H9 (cell line): ENCODE results near the gene DAPK1. TPM values are rescaled to one million over a fixed set of nuclear protein-coding genes. Genes with fewer than 3 reads are reported as not detected.

Experiments
- DNase-seq: peaks from one replicate; pipeline ENCODE4 v3.0.0-alpha.2; 2017
- H2AFZ ChIP-seq: one replicate; pipeline ENCODE4 v1.6.1; 2013; ENCODE audit warnings: mild to moderate bottlenecking, low read length, control low read depth, moderate library complexity
- H2AK5ac ChIP-seq: 2 replicates; pipeline ENCODE4 v1.6.1; 2013; ENCODE audit warnings: low read length, control low read depth, mixed read lengths; ENCODE audit not compliant: insufficient read length
- H2BK120ac ChIP-seq: one replicate; pipeline ENCODE4 v1.6.1; 2013; ENCODE audit warnings: low read depth, mild to moderate bottlenecking, low read length, control low read depth, inconsistent platforms; ENCODE audit not compliant: poor library complexity, severe bottlenecking
- H2BK12ac ChIP-seq: 2 replicates; pipeline ENCODE4 v1.6.1; 2013; ENCODE audit warnings: low read length, control low read depth, mixed read lengths, low read depth; ENCODE audit not compliant: insufficient read length
- H2BK15ac ChIP-seq: 2 replicates; pipeline ENCODE4 v1.6.1; 2013; ENCODE audit warnings: low read depth, low read length, control low read depth
- H2BK20ac ChIP-seq: one replicate; pipeline ENCODE4 v1.6.1; 2013; ENCODE audit warnings: low read depth, mild to moderate bottlenecking, low read length, control low read depth, inconsistent platforms; ENCODE audit not compliant: poor library complexity, severe bottlenecking
- H2BK5ac ChIP-seq: 2 replicates; pipeline ENCODE4 v1.6.1; 2013; ENCODE audit warnings: low read length, control low read depth, mixed read lengths; ENCODE audit not compliant: insufficient read length
- H3K14ac ChIP-seq: 2 replicates; pipeline ENCODE4 v1.6.1; 2013; ENCODE audit warnings: low read length, control low read depth; ENCODE audit not compliant: insufficient read depth
- H3K18ac ChIP-seq: 2 replicates; pipeline ENCODE4 v1.6.1; 2013; ENCODE audit warnings: low read depth, mild to moderate bottlenecking, mixed read lengths, low read length, control low read depth; ENCODE audit not compliant: insufficient read length
- H3K23ac ChIP-seq: 2 replicates; pipeline ENCODE4 v1.6.1; 2013; ENCODE audit warnings: low read length, control low read depth, mixed read lengths, low read depth; ENCODE audit not compliant: insufficient read length
- H3K23me2 ChIP-seq: 2 replicates; pipeline ENCODE4 v1.6.1; 2013; ENCODE audit warnings: low read depth, mild to moderate bottlenecking, mixed read lengths, low read length, control low read depth; ENCODE audit not compliant: insufficient read length, poor library complexity, severe bottlenecking
- H3K27ac ChIP-seq: 2 replicates; pipeline ENCODE4 v1.5.1; 2013; ENCODE audit warnings: low read length, control low read depth, mixed read lengths, low read depth; ENCODE audit not compliant: insufficient read length
- H3K27me3 ChIP-seq: 2 replicates; pipeline ENCODE4 v1.6.1; 2013; ENCODE audit warnings: low read length, control low read depth, inconsistent platforms; ENCODE audit not compliant: insufficient read depth
- H3K4ac ChIP-seq: 2 replicates; pipeline ENCODE4 v1.6.1; 2013; ENCODE audit warnings: low read depth, mild to moderate bottlenecking, control low read depth, inconsistent platforms, low read length, moderate library complexity
- H3K4me1 ChIP-seq: 2 replicates; pipeline ENCODE4 v1.6.1; 2013; ENCODE audit warnings: low read length, control low read depth, inconsistent platforms; ENCODE audit not compliant: insufficient read depth
- H3K4me2 ChIP-seq: 2 replicates; pipeline ENCODE4 v1.6.1; 2013; ENCODE audit warnings: low read length, control low read depth, mixed read lengths; ENCODE audit not compliant: insufficient read length, insufficient read depth
- H3K56ac ChIP-seq: 2 replicates; pipeline ENCODE4 v1.6.1; 2013; ENCODE audit warnings: low read depth, mild to moderate bottlenecking, mixed read lengths, low read length, control low read depth; ENCODE audit not compliant: insufficient read length
- H3K79me1 ChIP-seq: 2 replicates; pipeline ENCODE4 v1.6.1; 2013; ENCODE audit warnings: low read depth, mild to moderate bottlenecking, moderate library complexity, low read length, control low read depth, inconsistent platforms; ENCODE audit not compliant: insufficient read depth, poor library complexity, severe bottlenecking
- H3K79me2 ChIP-seq: 2 replicates; pipeline ENCODE4 v1.6.1; 2013; ENCODE audit warnings: low read length, control low read depth, inconsistent platforms; ENCODE audit not compliant: insufficient read depth
- H3K9ac ChIP-seq: 2 replicates; pipeline ENCODE4 v1.6.1; 2013; ENCODE audit warnings: low read length, control low read depth, mixed read lengths; ENCODE audit not compliant: insufficient read length; ENCODE audit errors: extremely low read depth
- H3K9me3 ChIP-seq: one replicate; pipeline ENCODE4 v1.6.1; 2013; ENCODE audit warnings: low read depth, low read length, inconsistent platforms; ENCODE audit not compliant: control insufficient read depth
- H3T11ph ChIP-seq: one replicate; pipeline ENCODE4 v1.6.1; 2013; ENCODE audit warnings: mild to moderate bottlenecking, low read length, control low read depth, inconsistent platforms
- H4K20me1 ChIP-seq: one replicate; pipeline ENCODE4 v1.6.1; 2013; ENCODE audit not compliant: control insufficient read depth, insufficient read length, insufficient read depth
- H4K5ac ChIP-seq: 2 replicates; pipeline ENCODE4 v1.6.1; 2013; ENCODE audit warnings: low read depth, mild to moderate bottlenecking, mixed read lengths, low read length, control low read depth; ENCODE audit not compliant: insufficient read length
- H4K8ac ChIP-seq: replicated peaks from 2 replicates; pipeline ENCODE4 v1.6.1; 2013; ENCODE audit warnings: low read length, control low read depth, mixed read lengths, low read depth; ENCODE audit not compliant: insufficient read length
- H4K91ac ChIP-seq: 2 replicates; pipeline ENCODE4 v1.6.1; 2013; ENCODE audit warnings: low read depth, mild to moderate bottlenecking, moderate library complexity, mixed read lengths, low read length, control low read depth; ENCODE audit not compliant: insufficient read length
- H3K27ac Mint-ChIP-seq, 3 experiments: 2 replicates in 2 of 3; 3 replicates in 1 of 3; pipeline ENCODE4 v1.8.0; 2020 to 2021; ENCODE audit warnings: mixed read lengths in 3 of 3, mild to moderate bottlenecking in 1 of 3, moderate library complexity in 1 of 3
- H3K27me3 Mint-ChIP-seq: 2 replicates; pipeline ENCODE4 v1.8.0; 2021; ENCODE audit warnings: low read depth, mild to moderate bottlenecking, moderate library complexity, mixed read lengths
- H3K36me3 Mint-ChIP-seq, 3 experiments: 2 replicates in 2 of 3; 3 replicates in 1 of 3; pipeline ENCODE4 v1.8.0; 2020 to 2021; ENCODE audit warnings: low read depth in 3 of 3, mixed read lengths in 3 of 3; ENCODE audit not compliant: insufficient read depth in 1 of 3
- H3K4me1 Mint-ChIP-seq, 2 experiments: 2 replicates each; pipeline ENCODE4 v1.8.0; 2020; ENCODE audit warnings: mixed read lengths in 2 of 2
- H3K4me3 Mint-ChIP-seq, 2 experiments: 2 replicates in 1 of 2; 3 replicates in 1 of 2; pipeline ENCODE4 v1.8.0; 2020 to 2021; ENCODE audit warnings: mild to moderate bottlenecking in 2 of 2, mixed read lengths in 2 of 2, moderate library complexity in 1 of 2
- H3K9me3 Mint-ChIP-seq, 2 experiments: 2 replicates in 1 of 2; 3 replicates in 1 of 2; pipeline ENCODE4 v1.8.0; 2020; ENCODE audit warnings: mild to moderate bottlenecking in 2 of 2, mixed read lengths in 2 of 2, moderate library complexity in 1 of 2
- CTCF ChIP-seq: fragments of 200-600 bp; sonication (generic); conservative IDR thresholded peaks from 3 replicates; pipeline ENCODE4 v1.8.0; 2021; ENCODE audit warnings: antibody characterized with exemption, mild to moderate bottlenecking
- WGBS: extraction: QIAGEN DNeasy Blood & Tissue Kit; methylation state at CpG from one replicate; pipeline ENCODE4 v1.1.7; 2013; ENCODE audit warnings: missing lambda C conversion rate, low lambda C conversion rate, mixed read lengths; ENCODE audit not compliant: insufficient read length; ENCODE audit errors: extremely low coverage; 5-methylcytosine and 5-hydroxymethylcytosine counted together
- total RNA-seq: library from RNA; stranded (reverse); gene quantifications from 2 replicates; pipeline ENCODE4 v1.2.1, GENCODE V29; 2021

Gene DAPK1
- total RNA-seq, 1 experiment from 2014 or later: 79.4 TPM

DNA sequence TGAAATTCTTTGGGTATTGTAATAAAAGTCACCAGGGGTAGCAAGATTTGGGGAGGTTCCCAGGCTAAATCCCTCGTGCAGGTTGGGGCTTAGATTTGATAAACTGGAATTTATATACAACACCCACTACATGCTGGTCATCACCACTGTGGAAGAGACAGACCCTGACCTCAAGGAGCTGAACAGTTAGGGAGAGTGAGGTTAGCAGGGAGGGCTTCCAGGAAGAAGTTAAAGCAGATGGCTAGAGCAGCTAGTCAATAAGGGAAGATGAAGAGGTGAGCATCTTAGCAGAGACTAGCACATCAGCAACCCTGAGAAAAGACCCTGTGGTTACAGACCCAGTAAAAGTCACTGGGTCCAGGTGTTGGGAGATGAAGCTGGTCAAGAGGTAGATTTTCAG is 234.7 kb downstream of the DAPK1 start:
- H3K56ac ChIP-seq: no peak overlapping the region
- H3K4me3 Mint-ChIP-seq: no peak overlapping the region

More for the DNA sequence above, 234.7 kb downstream of the DAPK1 start:
- Mint-ChIP-seq H3K9me3 (no peaks in the 10 kb centered on the region; a peak in 1 of 5 replicates), H3K27ac (no peak overlapping the region; a peak in 1 of 7 replicates), H3K27me3 (peaks cover 2% of the 10 kb centered on the region), H3K4me1 (peaks cover 8 to 10% of the 10 kb centered on the region in 2 experiments; a peak in 3 of 4 replicates), H3K36me3 (peaks cover 4 to 18% (median 8%) of the 10 kb centered on the region in 3 experiments; a peak in 5 of 7 replicates)
- H4K5ac ChIP-seq: no peak overlapping the region
- H3K18ac ChIP-seq: no peak overlapping the region
- H2AK5ac ChIP-seq: no peak overlapping the region
- no peak overlapping the region for H4K8ac ChIP-seq
- no peaks in the 10 kb centered on the region for H3K27me3 ChIP-seq
- no peak for DNase-seq
- H3K23ac ChIP-seq: no peak overlapping the region
- no peak overlapping the region for H3K27ac ChIP-seq
- no peaks in the 10 kb centered on the region for H3K4me1 ChIP-seq
- H3K9me3 ChIP-seq: no peaks in the 10 kb centered on the region
- no peak overlapping the region for H2BK12ac ChIP-seq
- H3K9ac ChIP-seq: no peak overlapping the region
- no peak overlapping the region for H2BK15ac ChIP-seq
- H3T11ph ChIP-seq: no peak overlapping the region
- H3K79me1 ChIP-seq: no peaks in the 10 kb centered on the region
- no peak overlapping the region for H2BK5ac ChIP-seq
- no peak overlapping the region for H2BK20ac ChIP-seq
- no peak overlapping the region for H3K4me2 ChIP-seq
- no peaks in the 10 kb centered on the region for H4K20me1 ChIP-seq
- H3K14ac ChIP-seq: no peak overlapping the region
- TF ChIP-seq CTCF: no peak
- no peak overlapping the region for H2BK120ac ChIP-seq
- no peaks in the 10 kb centered on the region for H3K23me2 ChIP-seq
- WGBS: no CpG with 5 or more reads among the region's 1 CpG
- H3K79me2 ChIP-seq: no peaks in the 10 kb centered on the region
- H4K91ac ChIP-seq: no peak overlapping the region
- H3K4ac ChIP-seq: no peak overlapping the region
- H2AFZ ChIP-seq: no peak overlapping the region
